GM19099 (cell line): ENCODE data around the gene STIP1.

Experiments
- POLR2A ChIP-seq: IDR thresholded peaks from 3 replicates; pipeline ENCODE4 v1.6.1; 2011; ENCODE audit warnings: low read depth; ENCODE audit not compliant: insufficient read length; ENCODE audit errors: extremely low read depth

Gene STIP1

GRCh38 chr11:64224151-64224890 lies 38.4 kb downstream of the STIP1 start:
- TF ChIP-seq POLR2A: peak; percentile 44

DNA sequence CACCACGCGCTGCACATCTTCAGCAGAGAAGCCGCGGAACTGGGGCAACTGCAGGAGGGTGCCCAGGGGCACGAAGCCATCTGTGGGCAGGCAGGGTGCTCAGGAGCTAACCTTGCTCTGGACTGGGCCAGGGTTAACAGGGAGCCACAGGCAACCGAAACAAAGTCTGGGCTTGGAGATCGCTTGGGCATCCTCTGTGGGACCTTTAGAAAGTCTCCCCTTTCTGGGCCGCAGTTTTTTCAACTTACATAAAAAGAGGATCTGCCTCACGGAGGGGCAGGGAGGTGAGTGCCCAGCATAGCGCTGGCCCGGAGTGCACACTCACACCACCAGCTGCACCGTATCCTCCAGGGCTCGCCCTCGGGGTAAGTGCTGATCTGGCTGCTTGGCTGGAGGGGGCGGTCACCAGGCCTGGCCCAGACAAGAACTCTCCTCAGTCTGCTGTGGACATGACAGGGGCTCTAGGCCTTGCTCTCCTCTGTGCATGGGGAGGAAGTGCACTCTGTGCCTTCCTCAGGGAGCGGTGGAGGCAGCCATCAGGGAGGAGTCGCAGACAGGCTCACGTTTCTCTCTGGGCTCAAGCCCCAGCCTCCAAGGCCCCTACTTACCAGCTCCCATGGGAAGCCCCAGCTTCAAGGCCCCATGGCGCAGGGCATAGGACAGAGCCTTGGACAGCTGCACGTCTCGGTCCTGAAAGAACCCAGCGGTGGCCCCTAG lies 39.1 kb downstream of the STIP1 start:
- peak; percentile 40 for TF ChIP-seq POLR2A

DNA sequence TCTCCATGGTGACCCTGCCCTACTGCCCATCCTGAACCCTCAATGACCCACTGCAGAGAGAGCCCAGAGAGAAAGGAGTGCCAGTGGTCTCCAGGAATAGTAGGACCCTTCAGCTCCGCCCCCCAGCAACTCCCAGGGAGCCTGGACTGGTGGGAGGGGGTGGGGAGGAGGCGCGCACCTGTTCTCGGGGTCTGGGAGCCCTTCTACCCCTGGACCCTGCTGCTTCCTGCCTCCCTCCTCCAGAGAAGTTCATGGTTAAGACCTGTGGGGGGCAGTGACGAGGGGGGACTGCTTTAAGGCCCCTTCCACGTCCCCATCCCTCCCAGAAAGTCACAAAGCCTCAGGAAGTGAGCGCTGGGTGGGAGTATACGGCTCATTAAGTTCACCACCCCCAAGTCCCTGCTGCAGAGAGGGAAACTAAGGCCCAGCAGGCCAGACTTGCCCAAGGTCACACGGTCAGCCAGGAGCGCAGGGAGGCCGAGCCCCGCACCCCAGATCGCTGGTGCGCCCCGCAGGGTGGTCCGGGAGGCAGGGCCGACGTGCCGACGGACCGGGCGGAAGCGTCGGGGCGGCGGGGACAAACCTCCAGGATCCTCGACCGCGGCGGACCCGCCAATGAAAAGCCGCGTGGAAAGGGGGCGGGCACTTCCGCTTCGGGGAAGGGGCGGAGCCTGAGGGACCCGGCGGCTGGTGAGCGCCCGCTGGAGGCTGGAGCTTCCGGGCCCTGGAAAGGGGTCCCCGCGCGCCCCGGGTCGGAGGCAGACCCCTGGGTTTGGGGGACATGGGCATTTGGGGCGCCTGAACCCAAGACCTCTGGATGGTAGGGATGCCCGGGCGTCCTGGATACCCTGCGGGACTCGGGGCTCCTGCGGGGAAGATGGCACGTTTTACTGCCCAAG lies 39.9 kb downstream of the STIP1 start, which contains the start of the genes NUDT22 and TRPT1:
NUDT22 (plus strand) TSS at position 667 of the 899 bp plus-strand sequence. CDS start 379 bp downstream, outside the sequence.
TRPT1 (minus strand) TSS at position 579 of the 899 bp plus-strand sequence; CDS start at position 253, 326 bp downstream.
- TF ChIP-seq POLR2A: peak; percentile 74

DNA sequence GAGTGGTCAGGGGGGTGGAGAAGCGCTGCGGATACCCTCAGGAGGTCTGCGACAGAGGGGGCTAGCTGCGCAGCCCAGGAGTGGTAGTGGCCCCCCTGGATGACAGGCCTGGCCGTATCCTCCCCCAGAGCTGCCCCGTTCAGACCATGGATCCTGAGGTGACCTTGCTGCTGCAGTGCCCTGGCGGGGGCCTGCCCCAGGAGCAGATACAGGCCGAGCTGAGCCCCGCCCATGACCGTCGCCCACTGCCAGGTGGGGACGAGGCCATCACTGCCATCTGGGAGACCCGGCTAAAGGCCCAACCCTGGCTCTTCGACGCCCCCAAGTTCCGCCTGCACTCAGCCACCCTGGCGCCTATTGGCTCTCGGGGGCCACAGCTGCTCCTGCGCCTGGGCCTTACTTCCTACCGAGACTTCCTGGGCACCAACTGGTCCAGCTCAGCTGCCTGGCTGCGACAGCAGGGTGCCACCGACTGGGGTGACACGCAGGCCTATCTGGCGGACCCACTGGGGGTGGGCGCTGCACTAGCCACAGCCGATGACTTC lies 40.6 kb downstream of the STIP1 start:
- peak; percentile 35 for TF ChIP-seq POLR2A

- no peak for TF ChIP-seq POLR2A
These were observed 41.5 kb downstream of the STIP1 start for GRCh38 chr11:64227405-64227956.

GRCh38 chr11:64229090-64229743 lies 43.2 kb downstream of the STIP1 start:
- TF ChIP-seq POLR2A: no peak

- TF ChIP-seq POLR2A: no peak
These were observed 43.8 kb downstream of the STIP1 start for GRCh38 chr11:64229744-64230170.

- TF ChIP-seq POLR2A: peak; percentile 67
These were observed 44.4 kb downstream of the STIP1 start, which contains the start of gene DNAJC4 for GRCh38 chr11:64230171-64230984. Gene DNAJC4 (plus strand): TSS chr11:64230548. CDS start chr11:64230855, 307 bp downstream.

DNA sequence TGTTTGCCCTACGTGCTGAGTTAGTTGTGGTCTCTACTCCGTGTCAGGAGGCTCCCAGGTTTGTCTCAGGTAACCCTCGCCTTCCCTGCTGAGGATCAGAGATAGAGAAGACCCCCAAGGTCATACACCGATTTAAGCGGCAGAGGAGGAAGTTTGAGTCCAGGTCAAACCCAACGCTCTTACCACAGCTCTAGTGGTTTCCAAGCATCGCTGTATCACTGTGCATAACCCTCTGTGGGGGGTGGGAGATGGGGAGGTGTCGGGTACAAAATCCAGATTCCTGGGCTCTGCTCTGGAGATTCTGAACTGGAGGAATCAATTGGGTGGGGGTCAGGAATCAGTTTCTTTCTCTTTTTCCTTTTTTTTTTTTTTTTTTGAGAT lies 45.0 kb downstream of the STIP1 start:
- no peak for TF ChIP-seq POLR2A

- no peak for TF ChIP-seq POLR2A
These were observed 45.6 kb downstream of the STIP1 start for GRCh38 chr11:64231546-64231945.

- no peak for TF ChIP-seq POLR2A
These were observed 46.4 kb downstream of the STIP1 start for GRCh38 chr11:64232182-64232966.

DNA sequence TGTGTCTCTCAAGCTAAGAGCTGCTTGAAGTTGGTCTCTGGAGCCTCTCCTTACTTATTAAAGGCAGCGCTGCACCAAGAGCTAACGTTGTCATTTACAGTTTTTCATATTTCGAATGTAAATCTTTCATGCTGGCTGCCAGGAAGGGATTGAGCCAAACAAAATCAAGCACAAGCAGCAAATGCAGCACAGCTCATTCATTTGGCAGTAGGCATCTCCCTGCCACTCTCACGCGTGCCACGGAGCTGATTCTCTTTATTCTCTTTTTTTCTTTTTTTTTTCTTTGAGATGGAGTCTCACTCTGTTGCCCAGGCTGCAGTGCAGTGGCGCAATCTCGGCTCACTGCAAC lies 47.0 kb downstream of the STIP1 start:
- no peak for TF ChIP-seq POLR2A

DNA sequence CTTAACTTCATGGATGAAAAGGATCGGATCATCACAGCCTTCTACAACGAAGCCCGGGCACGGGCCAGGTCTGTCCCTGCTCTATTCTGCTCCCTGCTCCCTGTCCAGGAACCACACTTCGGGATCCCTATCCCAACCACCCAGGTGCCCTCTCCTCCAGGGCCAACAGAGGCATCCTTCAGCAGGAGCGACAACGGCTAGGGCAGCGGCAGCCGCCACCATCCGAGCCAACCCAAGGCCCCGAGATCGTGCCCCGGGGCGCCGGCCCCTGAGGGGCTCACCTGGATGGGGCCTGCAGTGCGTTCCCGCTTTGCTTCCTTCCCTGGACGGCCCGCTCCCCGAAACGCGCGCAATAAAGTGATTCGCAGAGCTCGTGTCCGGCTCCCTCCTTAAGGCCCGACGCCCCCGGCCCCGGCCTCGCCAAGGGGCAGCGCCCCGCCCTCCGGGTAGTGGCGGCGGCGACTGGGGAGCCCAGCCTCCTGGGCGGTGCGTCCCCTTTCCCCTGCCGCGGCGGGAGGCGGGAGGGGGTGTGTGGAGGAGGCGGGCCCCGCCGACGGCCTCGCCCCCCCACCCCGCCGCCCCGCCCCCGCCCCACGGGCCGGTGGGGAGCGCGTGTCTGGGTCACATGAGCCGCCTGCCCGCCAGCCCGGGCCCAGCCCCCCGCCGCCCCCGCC lies 48.1 kb downstream of the STIP1 start, which contains the start of gene VEGFB:
VEGFB (plus strand) TSS at position 672 of the 674 bp plus-strand sequence. CDS start 250 bp downstream, outside the sequence.
- no peak for TF ChIP-seq POLR2A
